ENCODE results near the gene SCARB1. TPM values are rescaled to one million over a fixed set of nuclear protein-coding genes. Genes with fewer than 3 reads are reported as not detected.

Gene SCARB1
- total and polyA plus RNA-seq, 5 experiments from 2014 or later = 2.7 to 7.2 (median 3.9) TPM

GRCh38 chr12:124750787-124751471 lies 112.7 kb downstream of the SCARB1 start:
- H3K36me3 Mint-ChIP-seq = no peaks in the 10 kb centered on the region
- POLR2A ChIA-PET = interaction anchor here (0.8 kb wide), 1 partner anchor 167 kb away, joined by 4 read pairs; no protein-coding TSS in a partner anchor
- peaks cover 13 to 32% (median 27%) of the 10 kb centered on the region in 4 donors for H3K4me1 Mint-ChIP-seq
- ATAC-seq = peak in 1 of 2 donors; percentile 28
- peaks cover 0 to 9% (median 0%) of the 10 kb centered on the region in 5 donors for H3K27me3 Mint-ChIP-seq
- H3K9me3 Mint-ChIP-seq = peaks cover 0 to 3% (median 0%) of the 10 kb centered on the region in 9 donors
- no peak overlapping the region for H3K4me3 Mint-ChIP-seq
- peak overlapping the region in 2 of 10 donors; percentile 34 to 74 for H3K27ac Mint-ChIP-seq
- peak in 3 of 10 donors; percentile 14 to 33 (median 23) for DNase-seq

DNA sequence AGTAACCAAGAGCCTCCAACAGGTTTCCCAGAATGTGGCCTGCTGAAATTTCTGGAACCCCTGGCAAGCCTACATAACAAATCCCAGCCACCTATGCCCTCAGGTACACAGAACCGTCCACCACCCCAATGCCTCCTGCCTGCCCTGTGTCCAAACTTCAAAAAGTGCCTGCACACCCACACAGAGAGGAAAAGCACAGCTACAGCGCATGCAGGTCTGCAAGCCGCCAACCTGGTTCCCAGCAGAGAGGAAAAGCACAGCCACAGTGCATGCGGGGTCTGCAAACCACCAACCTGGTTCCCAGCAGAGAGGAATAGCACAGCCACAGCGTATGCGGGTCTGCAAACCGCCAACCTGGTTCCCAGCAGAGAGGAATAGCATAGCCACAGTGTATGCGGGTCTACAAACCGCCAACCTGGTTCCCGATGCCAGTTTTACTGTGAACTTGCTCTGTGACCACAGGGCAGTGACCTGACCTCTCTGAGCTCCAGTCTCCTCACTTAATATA lies 113.5 kb downstream of the SCARB1 start:
- POLR2A ChIA-PET = no interaction called here
- Mint-ChIP-seq H3K4me3 (no peak overlapping the region), H3K9me3 (peaks cover 0 to 3% (median 0%) of the 10 kb centered on the region in 9 donors), H3K4me1 (peaks cover 15 to 30% (median 27%) of the 10 kb centered on the region in 4 donors), H3K27ac (no peak overlapping the region), H3K36me3 (no peaks in the 10 kb centered on the region), H3K27me3 (peaks cover 0 to 13% (median 0%) of the 10 kb centered on the region in 5 donors)
- no peak for DNase-seq
- ATAC-seq = no peak

GRCh38 chr12:124749725-124750124 lies 113.9 kb downstream of the SCARB1 start:
- Mint-ChIP-seq H3K4me3 (no peak overlapping the region), H3K27ac (no peak overlapping the region), H3K36me3 (no peaks in the 10 kb centered on the region), H3K4me1 (peaks cover 13 to 26% (median 24%) of the 10 kb centered on the region in 4 donors), H3K27me3 (peaks cover 0 to 13% (median 0%) of the 10 kb centered on the region in 5 donors), H3K9me3 (peaks cover 0 to 3% (median 0%) of the 10 kb centered on the region in 9 donors)
- DNase-seq (no peak), ATAC-seq (no peak)
- POLR2A ChIA-PET = no interaction called here

DNA sequence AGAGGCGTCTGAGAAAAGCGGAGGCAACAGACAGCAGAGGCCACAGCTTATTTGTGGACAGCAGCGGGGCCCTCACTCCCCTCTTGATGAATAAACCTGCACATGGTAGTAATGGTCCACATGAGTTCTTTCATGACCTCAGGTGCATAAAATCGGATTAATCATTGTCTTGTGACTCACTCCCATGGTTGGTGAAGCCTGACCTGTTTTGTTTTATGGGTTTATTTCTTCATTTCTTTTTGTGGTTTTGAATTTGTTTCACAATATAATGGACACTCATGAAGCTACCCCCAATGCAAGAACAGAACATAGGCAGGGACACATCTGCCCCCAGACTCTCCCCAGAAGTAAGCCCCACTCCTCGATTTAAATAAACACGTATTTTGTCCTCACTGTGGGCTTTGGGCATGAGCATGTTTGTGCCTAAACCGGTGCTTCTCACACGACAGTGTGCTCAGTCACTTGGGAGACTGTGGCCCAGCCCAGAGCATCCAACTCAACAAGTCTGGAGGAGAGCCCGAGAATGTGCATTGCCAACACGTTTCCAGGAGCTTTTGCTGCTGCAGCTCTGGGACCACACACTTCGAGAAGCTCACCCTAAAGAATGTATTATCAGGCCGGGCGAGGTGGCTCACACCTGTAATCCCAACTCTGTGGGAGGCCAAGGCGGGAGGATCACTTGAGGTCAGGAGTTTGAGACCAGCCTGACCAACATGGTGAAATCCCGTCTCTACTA lies 116.1 kb downstream of the SCARB1 start:
- no peaks in the 10 kb centered on the region for H3K36me3 Mint-ChIP-seq
- peaks cover 0 to 11% (median 0%) of the 10 kb centered on the region in 5 donors for H3K27me3 Mint-ChIP-seq
- H3K9me3 Mint-ChIP-seq = peaks cover 0 to under 1% (median 0%) of the 10 kb centered on the region in 9 donors
- no peak overlapping the region for H3K27ac Mint-ChIP-seq
- POLR2A ChIA-PET = no interaction called here
- peaks cover 13 to 26% (median 19%) of the 10 kb centered on the region in 4 donors for H3K4me1 Mint-ChIP-seq
- no peak overlapping the region for H3K4me3 Mint-ChIP-seq
- DNase-seq (no peak), ATAC-seq (no peak)

- Mint-ChIP-seq H3K9me3 (no peaks in the 10 kb centered on the region), H3K36me3 (no peaks in the 10 kb centered on the region), H3K27me3 (peaks cover 0 to 11% (median 0%) of the 10 kb centered on the region in 5 donors), H3K27ac (peak overlapping the region in 1 of 10 donors; percentile 28), H3K4me3 (no peak overlapping the region), H3K4me1 (peaks cover 13 to 26% (median 18%) of the 10 kb centered on the region in 4 donors)
- no peak for ATAC-seq
- POLR2A ChIA-PET = interaction anchor here (0.7 kb wide), 1 partner anchor 228 kb away, joined by 4 read pairs; no protein-coding TSS in a partner anchor
- no peak for DNase-seq
Observed at GRCh38 chr12:124746649-124747425, 116.8 kb downstream of the SCARB1 start.

- peak overlapping the region in 9 of 10 donors; percentile 12 to 62 (median 30) for H3K4me3 Mint-ChIP-seq
- H3K27ac Mint-ChIP-seq = peak overlapping the region in 2 of 10 donors; percentile 28 to 75
- ATAC-seq = peak; percentile 23 to 57
- peaks cover 13 to 26% (median 18%) of the 10 kb centered on the region in 4 donors for H3K4me1 Mint-ChIP-seq
- peak in 2 of 10 donors; percentile 23 to 28 for DNase-seq
- H3K27me3 Mint-ChIP-seq = peaks cover 0 to 11% (median 0%) of the 10 kb centered on the region in 5 donors
- POLR2A ChIA-PET = interaction anchor here (0.5 to 0.7 kb wide), 2 partner anchors 227 to 626 kb away, joined by 4 read pairs; no protein-coding TSS in a partner anchor
- no peaks in the 10 kb centered on the region for H3K9me3 Mint-ChIP-seq
- H3K36me3 Mint-ChIP-seq = no peaks in the 10 kb centered on the region
Observed at GRCh38 chr12:124745891-124746570, 117.6 kb downstream of the SCARB1 start.

DNA sequence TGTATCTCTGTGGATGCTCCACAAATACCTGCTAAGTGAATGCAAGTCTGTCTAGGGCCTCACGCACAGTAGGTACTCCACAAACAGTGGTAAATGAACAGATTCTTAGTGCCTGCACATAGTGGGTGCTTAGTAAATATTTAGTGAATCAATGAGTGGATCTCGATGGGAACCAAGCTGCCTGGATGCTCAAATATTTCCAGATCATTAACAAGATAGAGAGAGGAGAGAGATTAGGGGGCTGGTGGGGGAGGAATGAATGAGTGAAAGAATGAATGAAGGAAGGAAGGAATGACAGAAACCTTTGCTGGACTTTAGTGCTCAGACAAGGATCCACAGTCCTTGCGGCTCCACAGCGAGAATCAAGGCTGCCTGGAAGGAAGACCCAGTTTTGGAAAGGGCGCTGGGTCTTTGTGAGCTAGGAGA lies 118.2 kb downstream of the SCARB1 start:
- Mint-ChIP-seq H3K4me3 (peak overlapping the region in 5 of 10 donors; percentile 3 to 59 (median 20)), H3K4me1 (peaks cover 13 to 23% (median 19%) of the 10 kb centered on the region in 4 donors), H3K27ac (peak overlapping the region in 2 of 10 donors; percentile 0 to 16), H3K36me3 (no peaks in the 10 kb centered on the region), H3K9me3 (no peaks in the 10 kb centered on the region), H3K27me3 (peaks cover 0 to 11% (median 0%) of the 10 kb centered on the region in 5 donors)
- ATAC-seq (no peak), DNase-seq (no peak)
- POLR2A ChIA-PET = interaction anchor here (0.5 kb wide), 1 partner anchor 625 kb away, joined by 4 read pairs; no protein-coding TSS in a partner anchor

DNA sequence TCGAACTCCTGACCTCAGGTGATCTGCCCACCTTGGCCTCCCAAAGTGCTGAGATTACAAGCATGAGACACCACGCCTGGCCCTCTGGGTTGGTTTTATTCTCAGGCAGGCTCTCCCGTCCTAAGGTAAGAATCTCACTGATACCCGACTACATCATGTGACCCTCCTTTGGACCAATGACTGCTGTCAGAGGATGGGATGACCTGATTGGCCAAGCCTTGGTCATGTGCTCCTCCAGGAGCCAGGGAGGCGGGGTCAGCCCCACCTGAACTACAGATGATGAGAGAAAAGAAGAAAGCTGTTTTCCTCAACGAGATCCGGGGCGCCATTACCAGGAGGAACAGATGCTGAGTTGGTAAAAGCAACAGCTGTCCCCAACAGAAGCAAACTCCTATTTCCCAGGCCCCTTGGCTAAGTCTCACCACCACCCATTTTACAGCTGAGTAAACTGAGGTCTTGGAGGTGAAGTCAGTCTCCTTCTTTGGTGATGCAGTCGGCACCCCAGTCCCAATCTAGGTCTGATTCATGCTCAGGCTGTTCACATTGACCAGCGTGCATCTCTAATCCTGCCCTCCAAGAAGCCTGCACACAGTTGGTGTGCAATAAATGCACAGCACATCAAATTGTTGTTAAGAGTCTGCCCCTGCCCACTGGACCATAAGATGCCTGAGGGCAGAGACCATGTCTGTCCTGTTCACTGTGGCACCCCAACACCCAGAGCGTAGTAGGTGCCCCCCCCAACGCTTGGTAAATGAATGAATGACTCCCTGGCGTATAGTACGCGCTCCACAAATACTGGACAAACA lies 118.8 kb downstream of the SCARB1 start:
- Mint-ChIP-seq H3K27ac (peak overlapping the region in 2 of 10 donors; percentile 0 to 34), H3K4me3 (peak overlapping the region in 2 of 10 donors; percentile 14 to 59), H3K27me3 (peaks cover 0 to 11% (median 0%) of the 10 kb centered on the region in 5 donors), H3K9me3 (no peaks in the 10 kb centered on the region), H3K36me3 (no peaks in the 10 kb centered on the region), H3K4me1 (peaks cover 15 to 23% (median 17%) of the 10 kb centered on the region in 4 donors)
- POLR2A ChIA-PET = no interaction called here
- ATAC-seq (no peak), DNase-seq (no peak)

GRCh38 chr12:124744273-124744640 lies 119.4 kb downstream of the SCARB1 start:
- POLR2A ChIA-PET = no interaction called here
- DNase-seq = no peak
- Mint-ChIP-seq H3K27me3 (peaks cover 0 to 11% (median 0%) of the 10 kb centered on the region in 5 donors), H3K9me3 (no peaks in the 10 kb centered on the region), H3K4me1 (peaks cover 15 to 24% (median 17%) of the 10 kb centered on the region in 4 donors), H3K27ac (no peak overlapping the region), H3K4me3 (no peak overlapping the region), H3K36me3 (no peaks in the 10 kb centered on the region)
- no peak for ATAC-seq

GRCh38 chr12:124743479-124744272 lies 120.0 kb downstream of the SCARB1 start:
- no peaks in the 10 kb centered on the region for H3K36me3 Mint-ChIP-seq
- peak overlapping the region in 1 of 10 donors; percentile 48 for H3K4me3 Mint-ChIP-seq
- H3K4me1 Mint-ChIP-seq = peaks cover 15 to 24% (median 17%) of the 10 kb centered on the region in 4 donors
- POLR2A ChIA-PET = no interaction called here
- no peak for DNase-seq
- no peak overlapping the region for H3K27ac Mint-ChIP-seq
- ATAC-seq = no peak
- H3K9me3 Mint-ChIP-seq = no peaks in the 10 kb centered on the region
- peaks cover 0 to 11% (median 0%) of the 10 kb centered on the region in 5 donors for H3K27me3 Mint-ChIP-seq

Measured in naive thymus-derived CD8-positive, alpha-beta T cell (primary cell).